Measurements from ENCODE around the gene DIAPH2. TPM values are rescaled to one million over a fixed set of nuclear protein-coding genes. Genes with fewer than 3 reads are reported as not detected.

Gene DIAPH2
- total RNA-seq = 1 to 10 TPM; 7.1 to 9.0 TPM

- peak; percentile 68 for ATAC-seq (replicated peaks)
- peak within 1 kb of the TSS; percentile 91 for H3K4me3 Mint-ChIP-seq
- peaks cover 13% of the 10 kb centered on the region for H3K4me1 Mint-ChIP-seq
- H3K27me3 Mint-ChIP-seq = no peaks in the 10 kb centered on the region
- no peaks in the 10 kb centered on the region for H3K9me3 Mint-ChIP-seq
- H3K27ac Mint-ChIP-seq = peak within 1 kb of the TSS; percentile 95
- no peaks in the 10 kb centered on the region for H3K36me3 Mint-ChIP-seq (ENCODE audit: low read depth)
Observed at GRCh38 chrX:96684339-96685209, at the start of gene DIAPH2. DIAPH2 (plus strand) TSS chrX:96684842.

- Mint-ChIP-seq H3K4me3 (no peak overlapping the region), H3K9me3 (no peaks in the 10 kb centered on the region), H3K27ac (no peak overlapping the region), H3K27me3 (peaks cover 8% of the 10 kb centered on the region), H3K36me3 (ENCODE audit: low read depth) (no peaks in the 10 kb centered on the region), H3K4me1 (peaks cover 4% of the 10 kb centered on the region)
- no peak for ATAC-seq (replicated peaks)
Observed at GRCh38 chrX:96650023-96650422, 34.6 kb upstream of the DIAPH2 start.

GRCh38 chrX:96655947-96656623 lies 28.6 kb upstream of the DIAPH2 start:
- Mint-ChIP-seq H3K36me3 (ENCODE audit: low read depth) (no peaks in the 10 kb centered on the region), H3K4me1 (no peaks in the 10 kb centered on the region), H3K27me3 (peaks cover 6% of the 10 kb centered on the region), H3K4me3 (no peak overlapping the region), H3K27ac (no peak overlapping the region), H3K9me3 (no peaks in the 10 kb centered on the region)
- ATAC-seq (replicated peaks) = no peak

GRCh38 chrX:96682516-96682915 lies 2.1 kb upstream of the DIAPH2 start:
- no peaks in the 10 kb centered on the region for H3K27me3 Mint-ChIP-seq
- peak; percentile 28 for ATAC-seq (replicated peaks)

GRCh38 chrX:96683997-96684338 lies 674 bp upstream of the DIAPH2 start:
- H3K9me3 Mint-ChIP-seq = no peaks in the 10 kb centered on the region
- H3K27ac Mint-ChIP-seq = peak overlapping the region; percentile 95
- ATAC-seq (replicated peaks) = no peak
- peaks cover 13% of the 10 kb centered on the region for H3K4me1 Mint-ChIP-seq
- peak overlapping the region; percentile 91 for H3K4me3 Mint-ChIP-seq
- H3K36me3 Mint-ChIP-seq (ENCODE audit: low read depth) = no peaks in the 10 kb centered on the region
- H3K27me3 Mint-ChIP-seq = no peaks in the 10 kb centered on the region

More at GRCh38 chrX:96682516-96682915, 2.1 kb upstream of the DIAPH2 start:
- H3K36me3 Mint-ChIP-seq (ENCODE audit: low read depth) = no peaks in the 10 kb centered on the region
- H3K4me1 Mint-ChIP-seq = peaks cover 13% of the 10 kb centered on the region
- H3K4me3 Mint-ChIP-seq = peak overlapping the region; percentile 41
- no peaks in the 10 kb centered on the region for H3K9me3 Mint-ChIP-seq
- H3K27ac Mint-ChIP-seq = no peak overlapping the region

GRCh38 chrX:96685210-96686099 lies 813 bp downstream of the DIAPH2 start:
- no peaks in the 10 kb centered on the region for H3K27me3 Mint-ChIP-seq

GRCh38 chrX:96687776-96688175 lies 3.1 kb downstream of the DIAPH2 start:
- Mint-ChIP-seq H3K9me3 (no peaks in the 10 kb centered on the region), H3K4me1 (peaks cover 7% of the 10 kb centered on the region), H3K27me3 (no peaks in the 10 kb centered on the region), H3K4me3 (no peak overlapping the region), H3K36me3 (ENCODE audit: low read depth) (no peaks in the 10 kb centered on the region), H3K27ac (no peak overlapping the region)
- ATAC-seq (replicated peaks) = no peak

More at GRCh38 chrX:96685210-96686099, 813 bp downstream of the DIAPH2 start:
- peaks cover 13% of the 10 kb centered on the region for H3K4me1 Mint-ChIP-seq
- no peaks in the 10 kb centered on the region for H3K9me3 Mint-ChIP-seq
- peak overlapping the region; percentile 95 for H3K27ac Mint-ChIP-seq
- H3K4me3 Mint-ChIP-seq = peak overlapping the region; percentile 91
- no peaks in the 10 kb centered on the region for H3K36me3 Mint-ChIP-seq (ENCODE audit: low read depth)
- peak; percentile 76 for ATAC-seq (replicated peaks)

- no peaks in the 10 kb centered on the region for H3K36me3 Mint-ChIP-seq (ENCODE audit: low read depth)
- H3K9me3 Mint-ChIP-seq = no peaks in the 10 kb centered on the region
- H3K27ac Mint-ChIP-seq = no peak overlapping the region
- H3K27me3 Mint-ChIP-seq = no peaks in the 10 kb centered on the region
- peaks cover 12% of the 10 kb centered on the region for H3K4me1 Mint-ChIP-seq
- H3K4me3 Mint-ChIP-seq = no peak overlapping the region
- ATAC-seq (replicated peaks) = no peak
Observed at GRCh38 chrX:96688789-96689188, 4.1 kb downstream of the DIAPH2 start.

- no peak overlapping the region for H3K27ac Mint-ChIP-seq
- H3K4me3 Mint-ChIP-seq = no peak overlapping the region
- peaks cover 12% of the 10 kb centered on the region for H3K4me1 Mint-ChIP-seq
- ATAC-seq (replicated peaks) = no peak
- no peaks in the 10 kb centered on the region for H3K9me3 Mint-ChIP-seq
- no peaks in the 10 kb centered on the region for H3K36me3 Mint-ChIP-seq (ENCODE audit: low read depth)
- no peaks in the 10 kb centered on the region for H3K27me3 Mint-ChIP-seq
Observed at GRCh38 chrX:96689991-96690390, 5.3 kb downstream of the DIAPH2 start.

GRCh38 chrX:96692454-96692853 lies 7.8 kb downstream of the DIAPH2 start:
- no peaks in the 10 kb centered on the region for H3K27me3 Mint-ChIP-seq
- H3K4me3 Mint-ChIP-seq = no peak overlapping the region
- H3K27ac Mint-ChIP-seq = no peak overlapping the region
- H3K9me3 Mint-ChIP-seq = no peaks in the 10 kb centered on the region
- H3K36me3 Mint-ChIP-seq (ENCODE audit: low read depth) = no peaks in the 10 kb centered on the region
- H3K4me1 Mint-ChIP-seq = peaks cover 4% of the 10 kb centered on the region
- no peak for ATAC-seq (replicated peaks)

- H3K4me1 Mint-ChIP-seq = peaks cover 4% of the 10 kb centered on the region
- no peaks in the 10 kb centered on the region for H3K9me3 Mint-ChIP-seq
- H3K27ac Mint-ChIP-seq = no peak overlapping the region
- no peaks in the 10 kb centered on the region for H3K27me3 Mint-ChIP-seq
- ATAC-seq (replicated peaks) = no peak
- no peak overlapping the region for H3K4me3 Mint-ChIP-seq
- no peaks in the 10 kb centered on the region for H3K36me3 Mint-ChIP-seq (ENCODE audit: low read depth)
Observed at GRCh38 chrX:96692890-96693289, 8.2 kb downstream of the DIAPH2 start.

- Mint-ChIP-seq H3K27ac (no peak overlapping the region), H3K4me1 (peaks cover 4% of the 10 kb centered on the region), H3K36me3 (ENCODE audit: low read depth) (no peaks in the 10 kb centered on the region), H3K9me3 (no peaks in the 10 kb centered on the region), H3K4me3 (no peak overlapping the region), H3K27me3 (no peaks in the 10 kb centered on the region)
- ATAC-seq (replicated peaks) = no peak
Observed at GRCh38 chrX:96693407-96693806, 8.8 kb downstream of the DIAPH2 start.

GRCh38 chrX:96696462-96696861 lies 11.8 kb downstream of the DIAPH2 start:
- no peaks in the 10 kb centered on the region for H3K27me3 Mint-ChIP-seq
- H3K9me3 Mint-ChIP-seq = no peaks in the 10 kb centered on the region
- no peak overlapping the region for H3K27ac Mint-ChIP-seq
- ATAC-seq (replicated peaks) = no peak
- H3K4me3 Mint-ChIP-seq = no peak overlapping the region
- no peaks in the 10 kb centered on the region for H3K36me3 Mint-ChIP-seq (ENCODE audit: low read depth)
- H3K4me1 Mint-ChIP-seq = peaks cover 12% of the 10 kb centered on the region

GRCh38 chrX:96700625-96701024 lies 16.0 kb downstream of the DIAPH2 start:
- H3K4me3 Mint-ChIP-seq = no peak overlapping the region
- no peaks in the 10 kb centered on the region for H3K36me3 Mint-ChIP-seq (ENCODE audit: low read depth)
- no peak overlapping the region for H3K27ac Mint-ChIP-seq
- no peak for ATAC-seq (replicated peaks)
- no peaks in the 10 kb centered on the region for H3K9me3 Mint-ChIP-seq
- no peaks in the 10 kb centered on the region for H3K27me3 Mint-ChIP-seq
- H3K4me1 Mint-ChIP-seq = peaks cover 12% of the 10 kb centered on the region

All from activated T-helper 17 cell treated with anti-CD3 and anti-CD28 coated beads, Interleukin-2, amount 50 U/mL, for 72 hours (primary cell).